HG03520 (cell line): ENCODE measurements around the gene CAVIN1.
"Not testable (repeated sequence)": the region's sequence is repeated elsewhere in the genome, so short reads cannot be mapped to it uniquely, and the experiment has no call there.

Source experiments
- ATAC-seq: cut with Tn5 transposase; IDR thresholded peaks from one replicate; pipeline ENCODE4 v1.9.1; 2021; ENCODE audit warnings: mild to moderate bottlenecking, moderate library complexity; ENCODE audit not compliant: unreplicated experiment

The CAVIN1 gene

GRCh38 chr17:42422958-42423712 lies at the start of gene CAVIN1:
Gene CAVIN1, minus strand, starts transcription at chr17:42423256. Its CDS starts 159 bp downstream, at chr17:42423097.
- ATAC-seq = no peak

DNA sequence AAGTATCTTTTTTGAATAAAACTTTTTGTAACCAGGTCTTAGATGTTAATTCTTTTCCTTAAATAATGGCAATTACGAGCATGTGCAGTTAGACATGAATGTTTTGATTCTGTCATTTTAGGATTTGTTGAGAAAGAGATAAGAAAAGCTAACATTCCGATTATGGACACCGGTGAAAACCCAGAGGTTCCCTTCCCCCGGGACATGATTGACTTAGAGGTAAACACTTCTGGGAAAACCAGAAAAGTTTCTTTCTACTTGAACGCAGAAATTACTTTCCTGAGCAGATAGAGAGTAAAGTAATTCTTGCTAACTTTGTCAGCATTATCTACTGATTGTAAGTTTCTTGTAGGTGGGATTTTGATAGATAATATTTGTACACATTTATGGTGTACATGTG lies 44.8 kb upstream of the CAVIN1 start:
- no peak for ATAC-seq

GRCh38 chr17:42463976-42464400 lies 40.9 kb upstream of the CAVIN1 start:
- no peak for ATAC-seq

- no peak for ATAC-seq
Observed at GRCh38 chr17:42460371-42460770, 37.3 kb upstream of the CAVIN1 start.

GRCh38 chr17:42459801-42460281 lies 36.8 kb upstream of the CAVIN1 start:
- ATAC-seq = no peak

GRCh38 chr17:42459256-42459800 lies 36.3 kb upstream of the CAVIN1 start:
- no peak for ATAC-seq

- ATAC-seq = peak; percentile 61
Observed at GRCh38 chr17:42458497-42459255, 35.6 kb upstream of the CAVIN1 start, which contains the start of gene ATP6V0A1. Gene ATP6V0A1, plus strand, starts transcription at chr17:42458878. Its CDS starts 2,017 bp downstream, at chr17:42460895.

GRCh38 chr17:42457107-42457792 lies 34.2 kb upstream of the CAVIN1 start:
- ATAC-seq = no peak

GRCh38 chr17:42456223-42457106 lies 33.4 kb upstream of the CAVIN1 start:
- no peak for ATAC-seq

- not testable (repeated sequence) for ATAC-seq
Observed at GRCh38 chr17:42454987-42455386, 31.9 kb upstream of the CAVIN1 start.

- ATAC-seq = no peak
Observed at GRCh38 chr17:42453439-42453838, 30.4 kb upstream of the CAVIN1 start.

GRCh38 chr17:42451270-42451669 lies 28.2 kb upstream of the CAVIN1 start:
- ATAC-seq = not testable (repeated sequence)

- not testable (repeated sequence) for ATAC-seq
Observed at GRCh38 chr17:42449838-42450237, 26.8 kb upstream of the CAVIN1 start.

DNA sequence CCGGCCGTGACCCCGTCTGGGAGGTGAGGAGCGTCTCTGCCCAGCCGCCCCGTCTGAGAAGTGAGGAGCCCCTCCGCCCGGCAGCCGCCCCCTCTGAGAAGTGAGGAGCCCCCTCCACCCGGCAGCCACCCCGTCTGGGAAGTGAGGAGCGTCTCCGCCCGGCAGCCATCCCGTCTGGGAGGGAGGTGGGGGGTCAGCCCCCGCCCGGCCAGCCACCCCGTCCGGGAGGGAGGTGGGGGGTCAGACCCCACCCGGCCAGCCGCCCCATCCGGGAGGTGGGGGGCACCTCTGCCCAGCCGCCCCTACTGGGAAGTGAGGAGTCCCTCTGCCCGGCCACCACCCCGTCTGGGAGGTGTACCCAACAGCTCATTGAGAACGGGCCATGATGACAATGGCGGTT lies 26.1 kb upstream of the CAVIN1 start:
- ATAC-seq = not testable (repeated sequence)

GRCh38 chr17:42442196-42442565 lies 19.1 kb upstream of the CAVIN1 start:
- ATAC-seq = no peak

GRCh38 chr17:42441371-42442195 lies 18.5 kb upstream of the CAVIN1 start:
- no peak for ATAC-seq

DNA sequence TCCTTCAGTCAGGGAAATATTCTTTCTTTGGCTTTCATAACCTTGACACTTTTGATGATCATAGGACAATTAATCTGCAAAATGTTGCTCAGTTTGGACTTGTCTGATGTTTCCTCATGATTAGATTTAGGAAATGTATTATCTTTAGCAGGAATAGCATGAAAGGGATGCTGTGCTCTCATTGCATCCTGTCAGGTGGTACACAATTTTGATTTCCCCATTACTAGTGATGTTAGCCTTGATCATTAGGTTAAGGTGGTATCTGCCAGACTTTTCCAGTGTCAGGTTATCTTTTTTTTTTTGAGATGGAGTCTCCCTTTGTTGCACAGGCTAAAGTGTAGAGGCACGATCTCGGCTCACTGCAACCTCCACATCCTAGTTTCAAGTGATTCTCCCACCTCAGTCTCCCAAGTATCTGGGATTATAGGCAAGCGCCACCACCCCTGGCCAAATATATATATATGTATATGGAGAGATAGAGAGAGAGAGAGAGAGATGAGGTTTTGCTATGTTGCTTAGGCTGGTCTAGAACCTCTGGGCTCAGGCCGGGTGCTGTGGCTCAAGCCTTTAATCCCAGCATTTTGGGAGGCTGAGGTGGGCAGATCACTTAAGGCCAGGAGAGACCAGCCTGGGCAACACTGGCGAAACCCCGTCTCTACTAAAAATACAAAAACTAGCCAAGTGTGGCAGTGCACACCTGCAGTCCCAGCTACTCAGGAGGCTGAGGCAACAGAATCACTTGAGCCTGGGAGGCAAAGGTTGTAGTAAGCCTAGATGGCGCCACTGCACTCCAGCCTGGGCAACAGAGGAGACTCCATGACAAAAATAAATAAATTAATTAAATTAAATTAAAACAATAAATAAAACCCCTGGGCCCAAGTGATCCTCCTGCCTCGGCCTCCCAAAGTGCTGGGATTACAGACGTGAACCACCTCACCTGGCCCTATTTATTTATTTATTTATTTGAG lies 15.8 kb upstream of the CAVIN1 start:
- no peak for ATAC-seq

- no peak for ATAC-seq
Observed at GRCh38 chr17:42436391-42436790, 13.3 kb upstream of the CAVIN1 start.
